T-cell (primary cell): Measurements from ENCODE around the gene CUEDC1. TPM values are rescaled to one million over a fixed set of nuclear protein-coding genes. Genes with fewer than 3 reads are reported as not detected.
"Not testable (repeated sequence)": the region's sequence is repeated elsewhere in the genome, so short reads cannot be mapped to it uniquely, and the experiment has no call there.

Experiments used
- ATAC-seq, 4 experiments: fragments of 200-7000 bp in 3 of 4; fragments of 150-1000 bp in 1 of 4; cut with Tn5 transposase; replicated peaks in 1 of 4; 1 replicate in 3 of 4; 2 replicates in 1 of 4; pipeline ENCODE4 v1.10.0; 2021; ENCODE audit warnings: moderate library complexity in 3 of 4, mild to moderate bottlenecking in 2 of 4, moderate number of reproducible peaks in 1 of 4
- CTCF ChIA-PET, 2 donors: fragments of 300-600 bp; sonication (Branson Sonifier 250); formaldehyde crosslinking; loops; one replicate each; lab custom pipeline; 2022; ENCODE audit warnings: antibody characterized with exemption in 2 of 2; lab: Charles Lee
- POLR2A ChIA-PET, 2 donors: fragments of 300-600 bp; sonication (Branson Sonifier 250); formaldehyde crosslinking; loops; one replicate each; lab custom pipeline; 2022; ENCODE audit warnings: antibody characterized with exemption in 2 of 2; lab: Charles Lee
- DNase-seq, 35 experiments: peaks; one replicate each; pipeline versions ENCODE4 v3.0.0 to v3.0.0-alpha.2; 2013 to 2023
- H3K27ac ChIP-seq: one replicate; pipeline ENCODE4 v1.5.1; 2013; ENCODE audit warnings: low read length
- H3K27me3 ChIP-seq, 2 experiments: replicated peaks in 1 of 2; 1 replicate in 1 of 2; 2 replicates in 1 of 2; pipeline versions ENCODE4 v1.6.1 to v1.7.0; 2013; ENCODE audit warnings: low read length in 1 of 2, mixed read lengths in 1 of 2; ENCODE audit not compliant: control insufficient read depth in 2 of 2, insufficient read depth in 2 of 2; ENCODE audit errors: extremely low read depth in 1 of 2
- H3K36me3 ChIP-seq, 2 donors: 1 replicate in 1 of 2; 2 replicates in 1 of 2; pipeline versions ENCODE4 v1.6.1 to v1.7.0; 2013; ENCODE audit warnings: low read length in 1 of 2; ENCODE audit not compliant: control insufficient read depth in 2 of 2, insufficient read depth in 1 of 2; ENCODE audit errors: extremely low read depth in 1 of 2
- H3K4me1 ChIP-seq, 2 experiments: 1 replicate in 1 of 2; 2 replicates in 1 of 2; pipeline versions ENCODE4 v1.6.1 to v1.7.0; 2013; ENCODE audit warnings: low read length in 2 of 2, mixed read lengths in 1 of 2; ENCODE audit not compliant: insufficient read depth in 2 of 2, control insufficient read depth in 1 of 2; ENCODE audit errors: extremely low read depth in 1 of 2
- H3K4me3 ChIP-seq, 2 donors: 1 replicate in 1 of 2; 2 replicates in 1 of 2; pipeline versions ENCODE4 v1.5.1 to v1.7.0; 2013; ENCODE audit warnings: mild to moderate bottlenecking in 2 of 2, low read length in 1 of 2, moderate library complexity in 1 of 2; ENCODE audit not compliant: control insufficient read depth in 1 of 2; ENCODE audit errors: extremely low read depth in 1 of 2
- H3K9me3 ChIP-seq: 2 replicates; pipeline ENCODE4 v1.7.0; 2013
- H3K27ac Mint-ChIP-seq, 2 donors: one replicate each; pipeline ENCODE4 v1.8.0; 2020 to 2021; ENCODE audit warnings: mild to moderate bottlenecking in 2 of 2, mixed read lengths in 2 of 2
- H3K27me3 Mint-ChIP-seq, 2 donors: one replicate each; pipeline ENCODE4 v1.8.0; 2021 to 2022; ENCODE audit warnings: mixed read lengths in 2 of 2
- H3K36me3 Mint-ChIP-seq: one replicate; pipeline ENCODE4 v1.8.0; 2021; ENCODE audit warnings: mixed read lengths
- H3K4me1 Mint-ChIP-seq, 3 donors: one replicate each; pipeline ENCODE4 v1.8.0; 2020 to 2022; ENCODE audit warnings: mixed read lengths in 3 of 3, mild to moderate bottlenecking in 1 of 3
- H3K4me3 Mint-ChIP-seq, 3 donors: one replicate each; pipeline ENCODE4 v1.8.0; 2020 to 2022; ENCODE audit warnings: mild to moderate bottlenecking in 3 of 3, mixed read lengths in 3 of 3, moderate library complexity in 3 of 3
- H3K9me3 Mint-ChIP-seq, 3 donors: one replicate each; pipeline ENCODE4 v1.8.0; 2020 to 2022; ENCODE audit warnings: mixed read lengths in 3 of 3
- whole genome bisulfite sequencing: methylation state at CpG from one replicate; pipeline ENCODE4 v1.1.5; 2013; ENCODE audit warnings: missing lambda C conversion rate; ENCODE audit not compliant: insufficient coverage; 5-methylcytosine and 5-hydroxymethylcytosine counted together
- total RNA-seq, 35 experiments: library from RNA in 6 of 35; stranded (reverse) in 6 of 35; fragments of 120-200 nt in 1 of 35; gene quantifications; one replicate each; pipeline versions ENCODE4 v1.2.1 to v1.2.4 and lab custom pipeline; 2013 to 2026

Gene CUEDC1
- total RNA-seq, 5 donors from 2014 or later (not counting 1 experiment from before 2014, with no cell fraction given) = 0.33 to 1.4 (median 0.74) TPM; not detected in 1

DNA sequence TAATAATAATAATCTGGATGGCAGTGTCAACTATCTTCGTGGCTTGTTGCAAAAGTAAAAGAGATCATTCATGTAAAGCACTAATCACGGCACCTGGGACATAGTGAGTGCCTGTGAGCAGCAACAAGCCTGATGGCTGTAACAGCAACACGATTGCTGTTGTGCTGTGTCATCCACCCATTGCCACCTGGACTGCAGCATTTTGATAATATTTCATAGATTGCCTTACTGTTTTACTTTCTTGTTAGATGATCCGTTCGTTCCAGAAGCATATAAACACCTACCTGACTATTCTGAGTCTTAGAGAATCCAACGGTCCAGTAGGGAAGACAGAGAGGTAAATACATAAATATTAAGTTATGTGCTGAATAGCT lies 102.3 kb downstream of the CUEDC1 start:
- Histone ChIP-seq H3K27me3 (peaks cover 0 to 4% of the 10 kb centered on the region in 2 experiments), H3K4me3 (no peak overlapping the region), H3K36me3 (no peaks in the 10 kb centered on the region), H3K9me3 (no peaks in the 10 kb centered on the region), H3K4me1 (peaks cover 15 to 36% of the 10 kb centered on the region in 2 experiments), H3K27ac (no peak overlapping the region)
- Mint-ChIP-seq H3K9me3 (no peaks in the 10 kb centered on the region), H3K4me1 (peaks cover 30 to 40% (median 37%) of the 10 kb centered on the region in 3 donors), H3K27me3 (no peaks in the 10 kb centered on the region), H3K36me3 (no peaks in the 10 kb centered on the region), H3K4me3 (no peak overlapping the region), H3K27ac (no peak overlapping the region)
- WGBS = no CpG with 5 or more reads among the region's 6 CpGs
- no peak for ATAC-seq
- ChIA-PET CTCF (no interaction called here), POLR2A (no interaction called here)
- DNase-seq = no peak

DNA sequence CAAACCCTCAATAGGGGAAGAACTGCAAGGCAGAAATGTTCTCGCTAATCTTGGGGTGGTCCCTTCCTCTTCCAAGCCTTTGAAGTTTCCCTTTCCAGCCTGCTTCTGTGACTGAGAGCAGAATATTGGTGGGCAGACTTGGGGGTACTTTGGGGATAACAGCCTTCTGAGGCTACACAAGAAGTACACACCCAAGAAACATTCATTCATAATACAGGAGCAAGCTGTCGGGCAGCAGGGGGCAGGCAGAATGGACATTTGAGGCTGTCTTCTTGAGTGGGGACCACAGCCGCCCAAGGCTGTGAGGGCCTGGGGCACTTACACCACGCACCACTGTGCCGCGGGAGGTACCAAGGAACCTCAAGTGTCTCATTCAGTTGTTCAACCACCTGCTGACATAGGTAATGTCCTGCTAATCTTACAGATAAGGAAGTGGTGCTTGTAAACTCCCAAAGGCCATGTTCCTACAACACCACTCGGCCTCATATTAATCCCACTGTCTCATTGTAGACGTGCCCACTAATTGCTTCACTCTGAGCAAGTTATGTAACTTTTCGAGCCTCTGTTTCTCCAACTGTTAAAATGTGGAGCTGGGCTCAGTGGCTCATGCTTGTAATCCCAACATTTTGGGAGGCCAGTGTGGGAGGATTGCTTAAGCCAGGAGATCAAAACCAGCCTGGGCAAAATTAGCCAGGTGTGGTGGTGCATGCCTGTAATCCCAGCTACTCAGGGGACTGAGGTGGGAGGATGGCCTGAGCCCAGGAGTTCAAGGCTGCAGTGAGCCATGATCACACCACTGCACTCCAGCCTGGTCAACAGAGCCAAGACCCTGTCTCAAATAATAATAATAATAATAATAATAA lies 102.9 kb downstream of the CUEDC1 start:
- no peaks in the 10 kb centered on the region for H3K9me3 Mint-ChIP-seq
- POLR2A ChIA-PET = no interaction called here
- WGBS = 100% methylated on average over 2 of the region's 9 CpGs

DNA sequence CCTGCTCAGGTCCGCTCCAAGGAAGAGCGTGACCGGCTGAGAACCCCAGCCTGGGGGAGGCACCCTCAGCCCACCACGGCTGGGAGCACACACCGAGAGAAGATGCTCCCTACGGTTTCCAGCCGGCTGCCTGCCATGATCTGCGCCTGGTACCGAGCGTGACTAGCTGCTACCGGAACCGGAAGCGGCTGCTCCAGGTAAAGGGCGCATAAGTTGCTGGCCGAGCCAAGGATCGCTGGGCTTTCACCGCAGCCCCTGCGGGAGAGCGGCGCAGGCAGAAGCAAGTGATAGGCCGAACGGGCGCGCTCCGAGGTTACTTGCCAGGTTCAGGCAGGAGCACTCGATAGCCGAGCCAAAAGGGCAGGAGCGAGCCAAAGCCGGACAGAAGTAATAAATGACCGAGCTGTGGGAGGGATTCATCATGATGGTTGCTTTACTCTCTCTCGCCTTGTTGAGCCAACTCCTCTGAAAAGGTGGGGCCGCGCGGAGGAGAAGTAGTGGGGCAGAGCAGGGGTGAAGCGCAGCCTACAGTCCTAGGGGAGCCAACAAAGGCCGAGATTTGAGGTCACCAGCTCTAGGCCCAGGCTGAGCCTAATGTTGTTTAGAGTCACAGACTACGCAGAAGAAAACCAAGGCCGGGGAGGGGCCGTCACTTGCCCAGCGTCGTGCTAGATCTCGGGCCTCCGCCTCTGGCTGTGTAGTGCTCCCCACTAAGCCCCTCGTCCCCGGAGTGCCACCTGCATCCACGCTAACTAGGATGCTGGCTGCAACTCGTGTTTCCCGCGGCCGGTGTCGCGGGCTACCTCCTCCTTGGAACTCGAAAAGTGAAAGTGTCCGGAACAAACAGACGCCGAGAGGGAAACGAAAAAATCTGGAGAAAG lies 105.1 kb downstream of the CUEDC1 start, which contains the start of gene MRPS23:
Gene MRPS23 (minus strand): TSS at position 171 of the 881 bp plus-strand sequence. CDS start 34 bp downstream, at position 137.
- H3K27me3 Mint-ChIP-seq = no peaks in the 10 kb centered on the region
- Histone ChIP-seq H3K4me3 (peak within 1 kb of the TSS; percentile 66 to 85), H3K36me3 (peaks cover 0 to 7% of the 10 kb centered on the region in 2 donors), H3K27me3 (no peaks in the 10 kb centered on the region), H3K27ac (peak within 1 kb of the TSS; percentile 92), H3K9me3 (no peaks in the 10 kb centered on the region), H3K4me1 (peaks cover 15 to 43% of the 10 kb centered on the region in 2 experiments)
- peak; percentile 85 to 99 (median 97) for DNase-seq
- peak; percentile 91 to 97 (median 94) for ATAC-seq
- H3K4me3 Mint-ChIP-seq = peak within 1 kb of the TSS; percentile 95 to 99 (median 99)
- no peaks in the 10 kb centered on the region for H3K9me3 Mint-ChIP-seq
- peaks cover 37 to 49% (median 47%) of the 10 kb centered on the region in 3 donors for H3K4me1 Mint-ChIP-seq
- POLR2A ChIA-PET = interaction anchor here (0.5 to 1.2 kb wide), 4 partner anchors 136 to 556 kb away, joined by 3 to 6 read pairs (median 4); partner anchors contain the start of gene SRSF1 (in 1 of the 2)
- CTCF ChIA-PET = interaction anchor here (0.5 to 2.2 kb wide), 7 partner anchors 10 to 1936 kb away, joined by 3 to 16 read pairs (median 4); no protein-coding TSS in a partner anchor
- peaks cover 5% of the 10 kb centered on the region for H3K36me3 Mint-ChIP-seq
- 1% methylated on average over 49 of the region's 57 CpGs for WGBS
- peak within 1 kb of the TSS; percentile 99 to 100 for H3K27ac Mint-ChIP-seq

More for the DNA sequence above, 102.9 kb downstream of the CUEDC1 start:
- Mint-ChIP-seq H3K36me3 (no peaks in the 10 kb centered on the region), H3K4me1 (peaks cover 30 to 41% (median 40%) of the 10 kb centered on the region in 3 donors), H3K27me3 (no peaks in the 10 kb centered on the region), H3K27ac (peak overlapping the region; percentile 88 to 89), H3K4me3 (peak overlapping the region; percentile 61 to 99 (median 69))
- ATAC-seq (no peak), DNase-seq (no peak)
- CTCF ChIA-PET = no interaction called here
- no peak overlapping the region for H3K27ac ChIP-seq
- H3K36me3 ChIP-seq = no peaks in the 10 kb centered on the region
- H3K4me1 ChIP-seq = peaks cover 15 to 38% of the 10 kb centered on the region in 2 experiments
- H3K9me3 ChIP-seq = no peaks in the 10 kb centered on the region
- no peak overlapping the region for H3K4me3 ChIP-seq
- peaks cover 0 to 3% of the 10 kb centered on the region in 2 experiments for H3K27me3 ChIP-seq

DNA sequence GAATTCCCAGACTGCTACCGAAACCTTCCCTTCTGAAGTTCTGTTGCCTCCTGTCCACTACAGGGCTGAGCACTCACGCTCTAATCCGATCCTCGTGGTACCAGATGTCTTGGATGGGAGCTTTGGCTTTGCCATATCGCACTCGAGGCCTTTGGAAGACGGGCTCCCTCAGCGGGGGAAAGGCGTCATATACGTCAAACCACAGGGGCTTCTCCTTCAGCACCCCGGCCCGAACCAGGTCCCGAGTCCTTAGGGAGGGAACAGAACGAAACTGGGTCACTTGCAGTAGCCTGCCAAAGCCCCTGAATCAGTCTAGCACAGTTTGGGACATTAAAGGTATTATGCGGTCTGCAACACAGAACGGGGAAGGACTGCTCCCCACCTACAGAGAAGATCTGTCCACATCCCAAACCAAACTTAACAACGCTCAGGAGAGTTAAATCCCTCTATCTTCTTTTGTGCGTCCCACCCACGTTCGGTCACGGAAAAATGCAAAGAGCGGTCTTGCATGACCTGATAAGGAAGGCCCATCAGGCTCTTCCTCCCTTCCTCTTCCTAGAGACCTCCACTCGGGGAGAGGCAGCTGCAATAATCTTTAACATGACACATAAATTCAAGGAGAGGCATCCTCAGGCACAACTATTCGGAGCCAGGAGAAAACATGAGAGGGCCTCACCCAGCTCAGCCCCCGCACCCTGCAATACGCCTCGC lies 105.9 kb downstream of the CUEDC1 start:
- Histone ChIP-seq H3K36me3 (peaks cover 0 to 10% of the 10 kb centered on the region in 2 donors), H3K27me3 (no peaks in the 10 kb centered on the region), H3K9me3 (no peaks in the 10 kb centered on the region), H3K4me3 (peak overlapping the region; percentile 66 to 85), H3K27ac (peak overlapping the region; percentile 55), H3K4me1 (peaks cover 15 to 43% of the 10 kb centered on the region in 2 experiments)
- H3K27ac Mint-ChIP-seq = peak overlapping the region; percentile 99 to 100
- WGBS = 25% methylated on average over 26 of the region's 27 CpGs
- ChIA-PET POLR2A (interaction anchor here in 1 of 2 donors (0.7 to 0.8 kb wide), 2 partner anchors 158 to 557 kb away, joined by 3 to 5 read pairs; partner anchors contain the start of gene SRSF1), CTCF (interaction anchor here (0.5 to 2.2 kb wide), 7 partner anchors 11 to 1936 kb away, joined by 3 to 16 read pairs (median 4); no protein-coding TSS in a partner anchor)
- peak overlapping the region; percentile 95 to 99 (median 99) for H3K4me3 Mint-ChIP-seq
- H3K9me3 Mint-ChIP-seq = no peaks in the 10 kb centered on the region
- DNase-seq (no peak), ATAC-seq (peak in 1 of 4 experiments; percentile 28)
- peaks cover 8% of the 10 kb centered on the region for H3K36me3 Mint-ChIP-seq
- no peaks in the 10 kb centered on the region for H3K27me3 Mint-ChIP-seq
- H3K4me1 Mint-ChIP-seq = peaks cover 37 to 51% (median 47%) of the 10 kb centered on the region in 3 donors

DNA sequence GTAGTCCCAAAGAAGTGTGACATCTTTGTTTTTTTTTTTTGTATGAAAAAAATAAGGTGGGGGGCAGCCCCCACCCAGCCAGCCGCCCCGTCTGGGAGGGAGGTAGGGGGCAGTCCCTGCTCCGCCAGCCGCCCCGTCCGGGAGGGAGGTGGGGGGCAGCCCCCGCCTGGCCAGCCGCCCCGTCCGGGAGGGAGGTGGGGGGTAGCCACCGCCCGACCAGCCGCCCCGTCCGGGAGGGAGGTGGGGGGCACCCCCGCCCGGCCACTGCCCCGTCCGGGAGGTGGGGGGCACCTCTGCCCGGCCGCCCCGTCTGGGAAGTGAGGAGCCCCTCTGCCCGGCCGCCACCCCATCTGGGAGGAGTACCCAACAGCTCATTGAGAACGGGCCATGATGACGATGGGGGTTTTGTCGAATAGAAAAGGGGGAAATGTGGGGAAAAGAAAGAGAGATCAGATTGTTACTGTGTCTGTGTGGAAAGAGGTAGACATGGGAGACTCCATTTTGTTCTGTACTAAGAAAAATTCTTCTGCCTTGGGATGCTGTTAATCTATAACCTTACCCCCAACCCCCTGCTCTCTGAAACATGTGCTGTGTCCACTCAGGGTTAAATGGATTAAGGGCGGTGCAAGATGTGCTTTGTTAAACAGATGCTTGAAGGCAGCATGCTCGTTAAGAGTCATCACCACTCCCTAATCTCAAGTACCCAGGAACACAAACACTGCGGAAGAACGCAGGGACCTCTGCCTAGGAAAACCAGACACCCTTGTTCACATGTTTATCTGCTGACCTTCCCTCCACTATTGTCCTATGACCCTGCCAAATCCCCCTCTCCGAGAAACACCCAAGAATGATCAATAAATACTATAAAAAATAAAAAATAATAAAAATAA lies 108.9 kb downstream of the CUEDC1 start:
- H3K27ac ChIP-seq, DNase-seq, H3K27me3 ChIP-seq, ATAC-seq, H3K4me3 ChIP-seq, H3K9me3 ChIP-seq, H3K27ac Mint-ChIP-seq, H3K36me3 Mint-ChIP-seq, H3K4me3 Mint-ChIP-seq, H3K9me3 Mint-ChIP-seq, POLR2A ChIA-PET, H3K27me3 Mint-ChIP-seq: not testable (repeated sequence)
- no CpG with 5 or more reads among the region's 32 CpGs for WGBS
- peaks cover 38 to 56% (median 53%) of the 10 kb centered on the region in 3 donors for H3K4me1 Mint-ChIP-seq
- peaks cover 14 to 33% of the 10 kb centered on the region in 2 experiments for H3K4me1 ChIP-seq
- H3K36me3 ChIP-seq = peaks cover 0 to 18% of the 10 kb centered on the region in 2 donors
- CTCF ChIA-PET = interaction anchor here in 1 of 2 donors (0.8 kb wide), 1 partner anchor 14 kb away, joined by 4 read pairs; no protein-coding TSS in a partner anchor
